AG20443 (cell line): Measurements from ENCODE around the gene TRIO.

Experiments
- DNase-seq: peaks from one replicate; pipeline ENCODE4 v3.0.0; 2012; ENCODE audit warnings: low spot score, mixed read lengths

Gene TRIO

DNA sequence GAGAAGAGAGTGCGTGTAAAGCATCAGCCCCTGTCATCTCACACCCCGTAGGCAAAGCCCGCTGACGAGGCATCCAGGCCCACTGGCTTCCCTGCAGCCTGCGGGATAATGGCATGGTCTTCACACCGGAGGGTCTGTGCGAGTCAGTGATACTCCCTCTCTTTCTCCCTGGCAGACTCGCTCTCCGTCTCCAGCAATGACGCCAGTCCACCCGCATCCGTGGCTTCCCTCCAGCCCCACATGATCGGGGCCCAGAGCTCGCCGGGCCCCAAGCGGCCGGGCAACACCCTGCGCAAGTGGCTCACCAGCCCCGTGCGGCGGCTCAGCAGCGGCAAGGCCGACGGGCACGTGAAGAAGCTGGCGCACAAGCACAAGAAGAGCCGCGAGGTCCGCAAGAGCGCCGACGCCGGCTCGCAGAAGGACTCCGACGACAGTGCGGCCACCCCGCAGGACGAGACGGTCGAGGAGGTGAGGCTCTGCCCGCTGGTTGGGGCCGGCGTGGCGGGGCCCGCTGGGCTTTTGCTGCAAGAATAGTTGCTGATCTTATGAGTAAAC, 317.8 kb downstream of the TRIO start:
- DNase-seq: no peak

DNA sequence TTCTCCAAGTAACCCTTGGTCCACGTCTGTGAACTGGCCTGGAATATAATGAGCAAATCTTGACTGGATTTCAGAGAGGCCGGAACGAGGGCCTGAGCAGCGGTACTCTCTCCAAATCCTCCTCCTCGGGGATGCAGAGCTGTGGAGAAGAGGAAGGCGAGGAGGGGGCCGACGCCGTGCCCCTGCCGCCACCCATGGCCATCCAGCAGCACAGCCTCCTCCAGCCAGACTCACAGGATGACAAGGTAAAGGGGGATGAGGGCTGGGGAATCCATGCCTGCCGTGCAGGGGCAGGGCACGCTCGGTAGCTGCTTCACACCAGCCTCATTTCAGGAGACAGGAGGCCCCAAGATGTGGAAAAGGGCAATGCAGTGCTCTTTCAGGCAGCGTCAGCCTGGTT, 319.5 kb downstream of the TRIO start:
- no peak for DNase-seq

DNA sequence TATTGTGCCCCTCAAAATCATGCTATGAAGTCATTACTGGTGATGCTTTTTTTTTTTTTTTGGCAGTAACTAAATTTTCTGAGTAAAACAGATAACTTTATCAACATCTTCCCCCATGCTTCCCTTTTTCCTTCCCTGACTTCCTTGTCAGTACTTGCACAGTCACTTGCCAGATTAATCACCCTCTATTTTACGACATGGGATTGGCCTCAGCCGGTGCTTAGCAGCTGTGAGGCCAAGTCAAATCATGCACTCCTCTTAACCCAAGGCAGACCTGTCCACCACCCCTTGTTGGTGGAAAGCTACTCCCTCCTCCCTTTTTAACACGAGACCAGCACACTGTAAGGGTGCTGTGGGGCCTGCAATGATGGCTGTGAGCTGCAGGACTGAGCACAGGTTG, 320.5 kb downstream of the TRIO start:
- DNase-seq: peak; percentile 64

DNA sequence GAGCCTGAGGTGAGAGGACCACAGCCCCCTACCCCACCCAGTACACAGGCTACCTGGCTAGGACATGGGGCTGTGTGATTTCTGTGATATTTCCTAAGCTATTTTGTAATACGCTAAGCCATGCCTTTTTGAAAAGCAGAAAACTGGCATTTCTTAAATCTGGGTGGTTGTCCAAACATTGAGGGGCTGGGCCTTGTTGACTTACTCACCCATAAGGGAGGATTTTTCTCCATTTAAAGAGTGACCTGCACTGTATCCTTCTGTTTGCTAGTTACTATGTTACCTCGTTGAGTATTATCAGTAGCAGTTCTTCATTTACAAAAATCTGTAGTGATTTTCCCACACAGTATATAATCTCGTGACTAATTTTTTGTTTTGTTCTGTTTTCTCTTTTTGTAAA, 321.0 kb downstream of the TRIO start:
- no peak for DNase-seq

DNA sequence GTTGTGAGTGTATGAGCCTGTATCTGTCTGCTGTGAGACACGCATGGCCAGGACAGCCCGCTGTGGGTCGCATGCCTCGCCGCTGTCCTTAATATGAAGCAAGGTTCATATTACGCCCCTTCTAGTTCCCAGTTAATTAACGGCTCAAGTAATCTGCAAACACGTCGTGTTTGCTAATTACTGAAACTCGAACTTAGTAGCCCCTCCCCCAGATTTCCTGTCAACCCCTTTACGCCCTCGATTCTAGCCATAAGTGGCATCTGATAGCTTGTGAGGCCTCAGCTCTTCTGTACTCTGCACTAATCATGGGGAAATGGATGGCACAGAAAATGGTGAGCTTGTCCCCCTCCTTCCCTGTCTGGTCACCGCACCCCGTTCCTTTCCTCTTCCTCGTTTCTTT, 321.5 kb downstream of the TRIO start:
- DNase-seq: no peak

DNA sequence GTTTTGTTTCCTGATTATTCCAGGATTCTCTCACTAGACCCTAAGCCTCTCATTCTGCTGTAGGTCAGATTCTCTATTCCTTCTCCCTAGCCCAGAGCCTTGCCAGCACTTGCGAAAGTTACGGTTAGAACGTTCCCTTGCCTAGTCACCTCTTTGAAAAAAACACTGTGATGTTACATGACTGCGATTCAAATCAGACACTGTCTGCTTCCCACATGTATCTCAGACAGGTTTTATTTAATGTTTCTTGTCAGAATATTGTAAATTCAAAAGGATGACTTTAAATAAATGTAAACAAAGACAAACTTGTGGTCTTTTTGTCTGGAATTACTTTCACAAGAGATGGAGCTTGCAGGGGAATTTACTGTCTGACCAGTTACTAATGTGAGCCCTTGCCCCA, 322.0 kb downstream of the TRIO start:
- DNase-seq: no peak

DNA sequence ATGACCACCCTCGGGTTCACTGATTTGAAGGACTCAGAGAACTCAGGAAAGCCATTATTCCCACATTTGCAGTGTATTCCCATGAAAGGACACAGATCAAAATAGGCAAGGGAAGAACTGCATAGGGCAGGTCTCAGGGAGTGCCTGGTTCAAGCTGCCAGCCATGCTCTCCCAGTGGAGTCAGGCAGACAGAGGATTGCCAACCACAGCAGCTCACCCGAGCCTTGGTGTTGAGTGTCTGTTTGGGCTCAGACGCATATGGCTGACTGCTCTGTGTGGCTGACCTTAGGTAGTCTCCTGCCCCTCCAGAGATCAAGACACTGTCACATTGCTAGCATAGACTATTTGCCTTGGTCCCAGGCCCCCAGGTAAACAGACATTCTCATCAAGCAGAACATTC, 322.6 kb downstream of the TRIO start:
- no peak for DNase-seq

DNA sequence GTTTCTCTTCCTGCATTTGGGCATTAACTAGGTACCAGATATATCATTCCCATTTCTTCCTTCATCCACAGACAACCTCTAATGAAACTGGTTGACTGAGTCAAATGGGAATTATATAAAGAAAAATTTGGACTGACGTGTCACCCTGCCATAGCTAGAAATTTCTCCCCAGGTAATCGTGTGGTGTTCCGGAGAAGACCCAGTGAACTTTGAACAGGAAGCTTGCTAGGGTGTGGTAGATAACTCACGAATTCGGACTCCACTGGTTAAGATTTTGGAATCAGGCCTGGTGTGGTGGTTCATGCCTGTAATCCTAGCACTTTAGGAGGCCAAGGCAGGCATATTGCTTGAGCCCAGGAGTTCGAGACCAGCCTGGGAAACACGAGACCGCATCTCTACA, 324.1 kb downstream of the TRIO start:
- DNase-seq: no peak

DNA sequence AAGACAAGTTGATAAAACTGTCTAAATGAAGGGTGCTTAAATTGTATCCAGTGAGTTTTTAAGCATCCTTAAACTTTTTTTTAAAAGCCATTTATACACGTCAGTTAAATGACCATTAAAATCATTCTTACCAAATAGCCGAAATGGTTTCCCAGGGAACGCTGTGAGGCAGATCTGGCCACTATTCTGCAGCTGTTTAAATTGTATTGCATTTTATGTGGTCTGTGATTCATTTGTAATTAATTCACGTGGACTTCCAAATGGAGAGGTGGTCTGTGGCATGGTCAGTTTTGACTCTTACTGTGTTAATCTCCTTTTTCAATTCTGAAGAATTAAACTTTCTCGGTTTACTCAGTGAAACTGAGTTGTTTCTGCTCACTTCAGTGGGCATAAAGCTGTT, 324.7 kb downstream of the TRIO start:
- no peak for DNase-seq

DNA sequence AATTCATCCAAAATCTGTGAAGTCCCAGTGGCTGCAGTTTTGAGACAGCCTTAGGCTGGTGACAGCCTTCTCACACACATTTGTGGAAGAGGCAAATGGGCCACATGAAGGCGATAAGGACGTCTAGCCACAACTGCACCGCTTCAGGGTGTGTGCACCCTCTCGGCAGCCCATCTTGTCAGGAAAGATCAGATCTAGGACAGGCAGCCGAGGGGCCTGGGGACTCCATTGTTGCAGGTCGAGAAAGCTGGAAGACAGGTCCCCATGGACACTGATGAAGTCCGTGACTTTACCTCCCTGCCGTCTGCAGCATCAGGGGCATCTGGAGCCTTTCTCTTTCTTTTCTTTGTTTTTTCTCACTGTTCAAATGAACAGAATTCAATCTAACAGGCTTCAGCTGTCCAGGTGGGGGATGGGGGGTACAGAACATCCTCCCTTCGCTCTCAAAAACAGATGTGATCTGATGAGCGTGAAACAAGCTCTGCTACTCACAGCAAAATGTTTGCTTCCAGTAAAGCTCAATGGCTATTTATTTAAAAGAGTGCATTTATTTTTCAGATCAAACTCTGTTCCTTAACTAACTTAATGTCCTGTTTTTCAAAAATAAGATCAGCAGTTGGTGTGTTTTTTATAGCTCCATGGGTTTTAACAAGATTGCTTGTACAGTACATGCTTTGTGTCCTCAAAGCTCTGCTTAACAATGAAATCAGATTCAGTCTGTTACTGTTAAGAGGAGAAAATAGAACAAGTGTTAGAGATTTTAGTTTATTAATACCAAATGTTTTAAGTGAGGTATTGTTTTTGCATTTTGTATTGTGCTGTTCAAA, 326.6 kb downstream of the TRIO start:
- no peak for DNase-seq

DNA sequence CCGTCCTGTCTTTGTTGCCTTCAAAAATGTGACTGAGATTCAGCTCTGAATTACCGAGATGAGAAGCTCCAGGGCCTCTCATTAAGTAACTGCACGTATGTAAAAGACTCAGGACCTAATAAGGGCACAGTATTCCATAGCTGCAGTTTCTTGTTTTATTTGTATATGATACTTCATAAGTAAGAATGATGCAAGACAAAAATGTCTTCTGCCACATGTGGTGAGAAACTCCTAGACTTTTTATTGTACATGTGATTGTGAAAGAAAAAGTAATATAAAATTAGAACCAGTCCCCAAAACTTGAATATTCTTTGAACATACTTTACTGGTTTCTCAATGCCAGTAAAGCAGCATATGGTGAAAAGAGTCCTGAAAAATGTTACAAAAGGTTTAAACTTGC, 328.4 kb downstream of the TRIO start:
- no peak for DNase-seq

DNA sequence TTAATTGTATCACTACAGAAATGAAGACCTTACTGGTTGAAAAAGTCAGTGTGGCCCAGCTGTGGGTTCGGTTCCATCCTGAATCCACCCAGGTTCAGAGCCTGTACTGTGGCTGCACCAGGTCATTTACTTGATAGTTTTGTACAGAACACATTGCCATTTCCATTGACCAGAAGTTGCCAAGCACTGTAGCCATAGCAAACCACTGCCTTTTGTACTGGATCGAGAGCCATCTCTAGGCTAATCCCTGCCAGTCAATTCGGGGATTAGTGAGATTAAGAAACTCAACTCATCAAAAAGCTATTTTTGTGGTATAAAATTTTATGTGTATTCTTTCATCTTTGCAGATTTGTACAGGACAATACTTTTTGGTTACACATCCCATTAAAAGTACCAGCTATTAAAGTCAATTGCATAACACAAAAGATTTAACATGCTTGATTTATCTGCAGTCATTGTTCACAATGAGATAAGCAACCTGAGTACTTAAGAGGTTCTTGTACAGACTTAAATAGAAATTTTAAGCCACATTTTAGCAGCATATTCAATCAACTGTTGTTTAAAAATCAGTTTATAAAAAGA, 329.9 kb downstream of the TRIO start:
- DNase-seq: no peak

DNA sequence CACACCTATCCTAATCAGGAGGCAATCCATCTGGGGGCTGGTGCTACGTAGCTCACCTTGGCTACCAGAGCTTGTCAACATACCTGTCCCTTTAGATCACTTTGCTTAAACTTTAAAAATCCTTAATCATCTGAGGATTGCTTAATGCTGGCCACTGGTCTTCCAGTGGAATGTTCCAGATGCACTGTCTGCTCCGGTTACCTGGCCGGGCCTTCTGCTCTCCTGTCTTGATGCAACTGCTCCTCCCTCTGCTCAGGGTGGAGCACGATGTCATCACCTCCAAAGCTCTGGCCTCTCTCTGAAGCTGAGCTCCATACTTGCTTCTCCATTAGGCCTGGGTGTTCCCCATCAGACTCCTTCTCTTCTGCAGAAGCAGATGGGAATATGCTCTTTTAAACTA, 331.9 kb downstream of the TRIO start:
- DNase-seq: no peak

DNA sequence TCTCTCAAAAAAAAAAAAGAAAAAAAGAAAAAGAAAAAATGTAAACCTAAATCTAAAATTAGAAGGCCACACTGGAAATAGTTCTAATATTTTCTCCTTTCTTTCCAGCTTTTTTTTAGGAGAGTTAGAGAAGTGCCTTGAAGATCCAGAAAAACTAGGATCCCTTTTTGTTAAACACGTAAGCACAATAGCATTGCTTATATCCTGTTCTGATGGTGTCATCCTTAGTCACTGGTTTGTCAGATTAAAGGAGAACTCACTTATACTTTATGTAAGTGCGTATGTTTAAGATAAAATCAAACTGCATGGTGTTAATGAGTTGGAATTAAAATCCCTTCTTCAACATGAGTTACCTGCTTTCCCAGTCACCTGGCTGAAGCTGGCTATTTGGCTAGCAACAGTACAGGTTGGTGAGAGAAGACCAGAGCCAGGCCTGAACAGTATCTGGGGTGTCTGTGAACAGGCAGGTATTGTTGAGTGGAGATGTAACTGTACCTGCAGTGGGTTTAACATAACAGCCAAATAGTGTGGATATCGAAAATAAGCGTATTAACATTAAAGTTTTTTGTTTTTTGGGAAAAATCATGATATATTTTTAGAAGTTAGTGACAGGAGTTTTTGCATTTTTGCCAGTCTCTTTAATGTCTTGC, 333.8 kb downstream of the TRIO start:
- DNase-seq: no peak

DNA sequence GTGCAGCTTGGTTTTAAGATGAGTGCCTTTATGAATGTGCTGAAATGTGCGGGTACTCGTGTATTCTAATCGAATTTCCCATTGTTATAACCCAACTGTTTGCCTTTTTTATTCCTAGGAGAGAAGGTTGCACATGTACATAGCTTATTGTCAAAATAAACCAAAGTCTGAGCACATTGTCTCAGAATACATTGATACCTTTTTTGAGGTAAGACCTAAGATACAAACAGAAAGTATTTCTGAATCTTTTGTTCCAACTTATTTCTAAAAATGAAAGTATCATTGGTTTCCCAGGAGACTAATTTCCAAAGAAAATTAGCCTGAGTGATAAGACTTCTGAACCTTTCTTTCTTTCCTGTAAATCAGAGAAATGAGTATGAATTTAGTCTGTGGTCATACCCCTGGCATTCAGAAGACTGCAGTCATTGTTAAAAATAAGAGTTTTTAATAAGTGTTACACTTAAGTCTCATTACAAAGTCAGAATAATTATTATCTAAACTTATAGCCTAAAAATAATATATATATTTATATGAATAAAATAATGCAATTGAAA, 336.1 kb downstream of the TRIO start:
- no peak for DNase-seq

DNA sequence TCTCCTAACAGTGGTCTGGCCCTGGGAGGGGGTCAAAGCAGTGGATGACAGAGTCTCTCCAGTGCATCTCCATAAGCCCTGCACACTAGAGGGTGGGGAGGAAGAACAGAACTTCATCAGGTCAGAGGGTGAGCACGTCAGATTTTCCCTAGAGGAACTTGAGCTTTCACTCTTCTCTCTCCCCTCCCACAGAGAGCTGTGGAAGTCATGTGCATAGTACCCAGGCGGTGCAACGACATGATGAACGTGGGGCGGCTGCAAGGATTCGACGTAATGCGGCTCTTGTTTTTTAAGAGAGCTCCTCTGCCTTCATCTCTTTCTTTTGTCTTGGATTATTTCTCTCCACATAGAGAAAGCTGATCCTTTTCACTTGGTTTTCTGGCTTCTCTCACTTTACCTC, 338.2 kb downstream of the TRIO start:
- no peak for DNase-seq

DNA sequence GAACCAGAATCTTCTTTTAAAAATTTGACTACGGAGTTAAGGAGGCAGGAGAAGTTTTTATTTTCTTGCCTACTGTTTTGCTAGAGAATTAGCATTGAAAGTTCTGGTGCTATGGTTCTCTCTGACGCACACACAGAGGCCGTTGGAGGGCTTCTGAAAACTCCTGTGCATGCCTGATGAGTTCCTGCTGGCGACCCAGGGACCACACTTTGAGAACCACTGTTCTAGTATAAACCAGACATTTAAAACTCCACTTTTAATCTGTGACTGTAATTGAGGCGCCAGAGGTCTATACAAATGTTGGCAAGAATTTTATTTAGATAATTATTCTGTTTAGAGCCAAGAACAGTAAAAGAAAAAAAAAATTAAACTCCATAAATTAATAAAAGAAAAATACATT, 338.9 kb downstream of the TRIO start:
- DNase-seq: no peak

DNA sequence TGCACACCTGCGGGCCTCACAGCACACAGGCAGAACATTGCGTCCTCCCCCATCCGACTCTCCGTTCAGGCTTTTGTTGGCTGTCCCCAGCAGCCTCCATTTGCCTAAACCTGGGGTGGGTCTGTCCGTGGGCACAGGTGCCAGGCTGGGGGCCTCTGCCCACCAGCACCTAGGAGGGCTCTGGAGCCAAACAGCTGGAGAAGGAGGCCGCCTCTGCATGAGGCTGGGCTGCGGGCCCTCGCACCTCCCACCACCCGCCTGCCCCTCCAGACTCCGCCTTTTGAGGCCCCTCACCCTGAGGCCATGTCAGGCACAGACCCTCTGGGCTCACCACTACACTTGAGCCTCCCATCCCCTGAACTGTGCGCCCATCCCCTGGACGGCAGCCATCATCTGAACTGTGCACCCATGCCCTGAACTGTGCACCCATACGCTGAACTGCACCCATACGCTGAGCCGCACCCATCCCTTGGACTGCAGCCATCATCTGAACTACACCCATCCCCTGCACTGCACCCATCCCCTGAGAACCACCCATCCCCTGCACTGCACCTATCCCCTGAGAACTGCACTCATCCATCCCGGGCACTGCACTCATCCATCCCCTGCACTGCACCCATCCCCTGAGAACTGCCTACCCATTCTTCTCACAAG, 340.5 kb downstream of the TRIO start:
- DNase-seq: no peak

DNA sequence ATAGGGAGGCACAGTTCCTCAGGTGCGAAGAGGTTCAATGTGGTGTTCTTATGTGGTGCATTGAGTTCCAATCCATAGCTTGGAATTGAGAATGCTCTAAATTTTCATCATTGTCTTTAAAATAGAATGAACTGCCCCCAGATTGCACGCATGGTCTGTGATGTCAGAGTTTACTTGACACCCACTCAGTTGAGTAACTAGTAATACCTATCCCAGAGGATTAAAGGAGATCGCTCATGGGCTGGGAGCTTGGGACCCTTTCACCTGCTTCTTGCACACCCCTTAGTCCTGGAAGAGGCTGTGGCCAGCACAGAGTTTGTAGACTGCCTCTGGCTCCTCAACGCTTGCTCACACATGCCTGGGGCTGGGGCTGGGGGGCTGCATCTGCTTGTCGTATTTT, 343.3 kb downstream of the TRIO start:
- no peak for DNase-seq

DNA sequence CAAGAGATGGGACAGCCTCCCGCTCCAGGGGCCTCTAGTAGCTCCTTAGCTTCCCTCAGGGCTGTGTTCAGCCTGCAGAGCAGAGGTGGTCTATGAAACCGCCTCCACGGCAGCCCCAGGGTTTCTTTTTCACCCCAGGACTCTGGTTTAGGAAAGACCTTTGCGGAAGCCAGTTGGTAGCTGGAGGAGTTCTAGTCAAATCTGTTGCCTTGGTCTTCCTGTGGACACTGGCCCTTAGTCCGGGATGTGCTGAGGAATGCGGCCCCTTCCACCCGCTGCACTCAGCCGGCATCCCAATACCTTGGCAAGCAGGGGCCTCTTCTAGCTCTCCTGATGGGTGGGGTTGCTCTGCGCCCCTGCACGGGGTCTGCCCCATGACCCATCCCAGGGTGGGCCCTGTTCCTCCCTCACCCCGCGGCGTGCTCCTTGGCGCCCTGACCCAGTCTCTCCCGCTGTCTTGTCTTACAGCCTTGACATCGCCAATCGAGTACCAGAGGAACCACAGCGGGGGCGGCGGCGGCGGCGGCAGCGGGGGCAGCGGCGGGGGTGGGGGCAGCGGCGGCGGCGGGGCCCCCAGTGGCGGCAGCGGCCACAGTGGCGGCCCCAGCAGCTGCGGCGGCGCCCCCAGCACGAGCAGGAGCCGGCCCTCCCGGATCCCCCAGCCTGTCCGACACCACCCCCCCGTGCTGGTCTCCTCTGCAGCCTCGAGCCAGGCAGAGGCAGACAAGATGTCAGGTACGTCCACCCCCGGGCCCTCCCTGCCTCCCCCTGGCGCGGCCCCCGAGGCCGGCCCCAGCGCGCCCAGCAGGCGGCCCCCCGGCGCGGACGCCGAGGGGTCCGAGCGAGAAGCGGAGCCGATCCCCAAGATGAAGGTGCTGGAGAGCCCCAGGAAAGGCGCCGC, 344.1 kb downstream of the TRIO start:
- DNase-seq: peak; percentile 14

DNA sequence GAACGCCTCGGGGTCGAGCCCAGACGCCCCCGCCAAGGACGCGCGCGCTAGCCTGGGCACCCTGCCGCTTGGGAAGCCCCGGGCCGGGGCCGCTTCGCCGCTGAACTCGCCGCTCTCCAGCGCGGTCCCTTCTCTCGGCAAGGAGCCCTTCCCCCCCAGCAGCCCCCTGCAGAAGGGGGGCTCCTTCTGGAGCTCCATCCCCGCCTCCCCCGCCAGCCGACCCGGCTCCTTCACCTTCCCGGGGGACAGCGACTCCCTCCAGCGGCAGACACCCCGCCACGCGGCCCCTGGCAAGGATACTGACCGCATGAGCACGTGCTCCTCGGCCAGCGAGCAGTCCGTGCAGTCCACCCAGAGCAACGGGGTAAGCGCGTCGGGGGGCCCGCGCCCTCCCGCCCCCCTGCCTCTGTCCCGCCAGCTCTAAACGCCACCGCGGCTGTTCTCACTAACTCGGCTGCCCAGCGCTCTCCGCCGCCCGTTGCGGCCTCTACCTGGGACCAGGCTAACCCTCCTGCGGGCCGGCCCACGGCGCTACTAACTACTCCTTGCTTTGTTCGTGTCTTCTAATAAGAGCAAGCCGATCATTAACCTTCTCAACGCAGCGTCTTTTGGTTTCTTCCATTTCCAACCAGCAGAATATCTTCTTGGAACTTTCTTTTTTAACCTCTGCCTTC, 344.9 kb downstream of the TRIO start:
- DNase-seq: peak; percentile 16
